GM12878 (cell line): ENCODE data around the gene SRSF3. TPM values are rescaled to one million over a fixed set of nuclear protein-coding genes. Genes with fewer than 3 reads are reported as not detected.

Experiments
- ATF2 ChIP-seq: IDR thresholded peaks from 2 replicates; pipeline ENCODE4 v1.6.1; 2012; ENCODE audit warnings: low read length, inconsistent platforms
- BCL11A ChIP-seq: IDR thresholded peaks from 2 replicates; pipeline ENCODE4 v1.6.1; 2011; ENCODE audit warnings: low read depth, low read length
- BHLHE40 ChIP-seq, 2 experiments: fragments of 450-650 bp in 1 of 2; IDR thresholded peaks; 2 replicates each; pipeline ENCODE4 v1.6.1; 2011 to 2017; ENCODE audit warnings: low read depth in 2 of 2, borderline replicate concordance in 1 of 2, improper control_type of control experiment in 1 of 2, low read length in 1 of 2, mild to moderate bottlenecking in 1 of 2
- BMI1 ChIP-seq: fragments of 450-650 bp; IDR thresholded peaks from 2 replicates; pipeline ENCODE4 v1.6.1; 2016; ENCODE audit warnings: mild to moderate bottlenecking, moderate library complexity, borderline replicate concordance
- BRCA1 ChIP-seq: IDR thresholded peaks from 2 replicates; pipeline ENCODE4 v1.6.1; 2011; ENCODE audit warnings: low read depth, low read length, improper control_type of control experiment
- CHD1 ChIP-seq: IDR thresholded peaks from 2 replicates; pipeline ENCODE4 v1.6.1; 2012; ENCODE audit warnings: low read depth, low read length, improper control_type of control experiment
- CREB1 ChIP-seq: IDR thresholded peaks from 2 replicates; pipeline ENCODE4 v1.6.1; 2012; ENCODE audit warnings: low read depth, mild to moderate bottlenecking, inconsistent platforms
- CREM ChIP-seq: IDR thresholded peaks from 2 replicates; pipeline ENCODE4 v1.6.1; 2014; ENCODE audit warnings: antibody characterized with exemption, low read depth
- DPF2 ChIP-seq: fragments of 450-650 bp; IDR thresholded peaks from 2 replicates; pipeline ENCODE4 v1.6.1; 2017; ENCODE audit warnings: mild to moderate bottlenecking
- EP300 ChIP-seq, 2 experiments: fragments of 150-350 bp in 1 of 2; IDR thresholded peaks; 2 replicates each; pipeline ENCODE4 v1.6.1; 2011 to 2012; ENCODE audit warnings: low read depth in 2 of 2, low read length in 2 of 2, borderline replicate concordance in 1 of 2, improper control_type of control experiment in 1 of 2, inconsistent platforms in 1 of 2; ENCODE audit not compliant: control insufficient read depth in 1 of 2
- ETV6 ChIP-seq, 2 experiments: fragments of 450-650 bp in 1 of 2; IDR thresholded peaks in 1 of 2; conservative IDR thresholded peaks in 1 of 2; 2 replicates each; pipeline ENCODE4 v1.6.1; 2014; ENCODE audit warnings: antibody characterized with exemption in 1 of 2, borderline replicate concordance in 1 of 2, low read depth in 1 of 2, mild to moderate bottlenecking in 1 of 2, moderate library complexity in 1 of 2
- FOXK2 ChIP-seq: fragments of 450-650 bp; IDR thresholded peaks from 2 replicates; pipeline ENCODE4 v1.6.1; 2017; ENCODE audit warnings: mild to moderate bottlenecking, moderate library complexity
- IKZF2 ChIP-seq, 2 experiments: fragments of 450-650 bp; IDR thresholded peaks; 2 replicates each; pipeline ENCODE4 v1.6.1; 2017; ENCODE audit warnings: mild to moderate bottlenecking in 2 of 2, moderate library complexity in 2 of 2
- MTA2 ChIP-seq: fragments of 450-650 bp; IDR thresholded peaks from 2 replicates; pipeline ENCODE4 v1.6.1; 2016; ENCODE audit warnings: low read depth, mild to moderate bottlenecking, moderate library complexity
- NFIC ChIP-seq: IDR thresholded peaks from 2 replicates; pipeline ENCODE4 v1.6.1; 2012; ENCODE audit warnings: low read depth, mild to moderate bottlenecking, inconsistent platforms, low read length, moderate library complexity
- NFXL1 ChIP-seq: fragments of 450-650 bp; IDR thresholded peaks from 2 replicates; pipeline ENCODE4 v1.6.1; 2017; ENCODE audit warnings: antibody characterized with exemption, mild to moderate bottlenecking, borderline replicate concordance
- NR2C1 ChIP-seq: fragments of 450-650 bp; IDR thresholded peaks from 2 replicates; pipeline ENCODE4 v1.6.1; 2017; ENCODE audit warnings: antibody characterized with exemption, mild to moderate bottlenecking, moderate library complexity
- NRF1 ChIP-seq: conservative IDR thresholded peaks from 2 replicates; pipeline ENCODE4 v1.6.1; 2011; ENCODE audit warnings: mild to moderate bottlenecking, low read depth, low read length, improper control_type of control experiment
- POU2F2 ChIP-seq: IDR thresholded peaks from 3 replicates; pipeline ENCODE4 v1.6.1; 2011; ENCODE audit warnings: low read depth, mild to moderate bottlenecking, low read length, borderline replicate concordance
- RCOR1 ChIP-seq: conservative IDR thresholded peaks from 2 replicates; pipeline ENCODE4 v1.6.1; 2012; ENCODE audit warnings: low read depth, low read length, improper control_type of control experiment
- SUZ12 ChIP-seq: fragments of 200-600 bp; sonication (generic); IDR thresholded peaks from one replicate; pipeline ENCODE4 v1.6.1; 2018; ENCODE audit warnings: antibody characterized with exemption, mild to moderate bottlenecking; ENCODE audit not compliant: unreplicated experiment
- TBL1XR1 ChIP-seq: IDR thresholded peaks from 2 replicates; pipeline ENCODE4 v1.6.1; 2012; ENCODE audit warnings: low read depth, low read length, improper control_type of control experiment
- ZBTB33 ChIP-seq: fragments of 450-650 bp; IDR thresholded peaks from 2 replicates; pipeline ENCODE4 v1.6.1; 2017; ENCODE audit warnings: mild to moderate bottlenecking
- ZNF24 ChIP-seq: fragments of 450-650 bp; IDR thresholded peaks from 2 replicates; pipeline ENCODE4 v1.6.1; 2017; ENCODE audit warnings: antibody characterized with exemption, mild to moderate bottlenecking
- ZNF592 ChIP-seq: fragments of 450-650 bp; IDR thresholded peaks from 2 replicates; pipeline ENCODE4 v1.6.1; 2017; ENCODE audit warnings: mild to moderate bottlenecking, moderate library complexity
- polyA plus RNA-seq, 11 experiments: library from polyadenylated mRNA; depleted of rRNA in 4 of 11; unstranded in 6 of 11; stranded (reverse) in 5 of 11; fragments of >200 nt; fragmentation: Nextera tagmentation in 4 of 11; fragmentation: Illumina TruSeq in 1 of 11; extraction: Ambion mirVana in 4 of 11; extraction: Trizol in 1 of 11; gene quantifications; 1 replicate in 1 of 11; 2 replicates in 10 of 11; pipeline versions ENCODE4 v1.2.1 to v1.2.3, GENCODE V29; 2011 to 2016; ENCODE audit warnings: inconsistent platforms in 2 of 11, missing spikeins in 2 of 11, low read depth in 1 of 11
- total RNA-seq, 4 experiments: library from RNA; depleted of rRNA in 3 of 4; stranded (reverse); fragments of >200 nt in 3 of 4; fragmentation: Illumina TruSeq in 1 of 4; extraction: Trizol in 1 of 4; gene quantifications; 2 replicates each; pipeline versions ENCODE4 v1.2.1 to v1.2.3, GENCODE V29; 2013 to 2021

The SRSF3 gene
- total and polyA plus RNA-seq, 10 of the 15 experiments (the other 5 are each of a cell fraction or from before 2014, with no cell fraction given): 195 to 1,377 (median 493) TPM

GRCh38 chr6:36592221-36592655, 1.9 kb upstream of the SRSF3 start (continued):
- TF ChIP-seq NFXL1 (no peak), EP300 (IDR thresholded peaks at IDR 0.05; ENCODE audit: borderline replicate concordance in 1 of 2, control insufficient read depth in 1 of 2, low read depth in 2 of 2, low read length in 2 of 2) (peak; percentile 55 to 70; a peak in 3 of 4 replicates), ZBTB33 (no peak), FOXK2 (no peak), BHLHE40 (IDR thresholded peaks at IDR 0.05; ENCODE audit: borderline replicate concordance in 1 of 2, low read depth in 2 of 2, low read length in 1 of 2) (peak in 1 of 2 experiments; percentile 23; a peak in 1 of 4 replicates), MTA2 (peak; percentile 71), BMI1 (no peak; the same call in 1 of the 2 replicates), IKZF2 (IDR thresholded peaks at IDR 0.05) (peak; percentile 54 to 78; a peak in 3 of 4 replicates), NFIC (peak; percentile 76), NRF1 (no peak), TBL1XR1 (peak; percentile 19; the same call in 1 of the 2 replicates), CHD1 (no peak), RCOR1 (no peak), ZNF592 (no peak), ATF2 (0 out of 2 replicates have a peak, but pooled peaks have one; percentile 45), NR2C1 (no peak), CREB1 (0 out of 2 replicates have a peak, but pooled peaks have one; percentile 21), ZNF24 (no peak), CREM (no peak), DPF2 (peak; percentile 44; the same call in 1 of the 2 replicates), ETV6 (conservative IDR thresholded peaks at IDR 0.05 in 1 of 2, IDR thresholded peaks at IDR 0.05 in 1 of 2; ENCODE audit: borderline replicate concordance in 1 of 2, low read depth in 1 of 2) (no peak), BRCA1 (no peak), POU2F2 (0 out of 3 replicates have a peak, but pooled peaks have one; percentile 34), BCL11A (0 out of 2 replicates have a peak, but pooled peaks have one; percentile 15), SUZ12 (no peak)
